AG04450 (cell line): ENCODE measurements around the gene MIEN1. TPM values are rescaled to one million over a fixed set of nuclear protein-coding genes. Genes with fewer than 3 reads are reported as not detected.

ENCODE experiments used
- CTCF ChIA-PET: fragments of 300-600, 350-600 bp; formaldehyde crosslinking; extraction: SDS; loops from one replicate; lab custom pipeline; 2022; ENCODE audit warnings: antibody characterized with exemption, inconsistent platforms; lab: Charles Lee
- POLR2A ChIA-PET: fragments of 350-600 bp; formaldehyde crosslinking; extraction: SDS; loops from one replicate; lab custom pipeline; 2021; ENCODE audit warnings: antibody characterized with exemption, inconsistent platforms; lab: Yijun Ruan, JAX
- DNase-seq: peaks from one replicate; pipeline ENCODE4 v3.0.0-alpha.2; 2011; ENCODE audit warnings: low read depth, low spot score
- H3K27ac ChIP-seq: one replicate; pipeline ENCODE4 v1.5.1; 2012; ENCODE audit warnings: low read depth, low read length, control low read depth
- H3K27me3 ChIP-seq: one replicate; pipeline ENCODE4 v1.6.0; 2012; ENCODE audit warnings: low read length; ENCODE audit not compliant: control insufficient read depth, insufficient read depth
- H3K4me3 ChIP-seq: 2 replicates; pipeline ENCODE4 v1.5.1; 2011; ENCODE audit warnings: mild to moderate bottlenecking, low read depth, low read length, control low read depth
- H3K9me3 ChIP-seq: 2 replicates; pipeline ENCODE4 v1.5.1; 2012; ENCODE audit warnings: low read length; ENCODE audit not compliant: control insufficient read depth, insufficient read depth
- polyA plus RNA-seq: library from polyadenylated mRNA; depleted of rRNA; stranded (reverse); fragments of >200 nt; gene quantifications from 2 replicates; pipeline ENCODE4 v1.2.3, GENCODE V29; 2011
- TF ChIP-seq, protein P1 (sequence below): IDR thresholded peaks from 2 replicates; pipeline ENCODE4 v1.5.1; 2011; ENCODE audit warnings: low read depth, low read length, control low read depth, inconsistent platforms

Gene MIEN1
- polyA plus RNA-seq, 1 experiment, result 31.9 TPM

DNA sequence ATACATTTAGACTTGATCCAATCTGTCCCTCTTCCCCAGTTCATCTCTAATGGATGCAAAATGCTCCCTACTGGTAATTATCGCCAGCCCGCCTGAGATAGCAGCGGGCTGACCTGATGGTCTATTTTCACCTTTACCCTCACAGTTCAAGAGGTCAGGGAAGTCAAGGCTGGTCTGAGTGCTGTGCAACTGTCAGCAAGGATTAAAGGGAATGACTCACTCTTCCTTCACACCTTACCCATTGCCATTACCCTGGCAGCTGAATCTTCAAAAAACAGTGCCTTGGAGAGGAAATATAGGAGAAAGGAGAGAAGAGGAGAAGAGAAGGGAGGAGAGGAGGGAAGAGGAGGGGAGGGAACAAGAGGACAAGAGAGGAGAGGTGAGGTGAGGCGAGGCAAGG lies 43.7 kb upstream of the MIEN1 start:
- Histone ChIP-seq H3K9me3 (no peaks in the 10 kb centered on the region), H3K27ac (no peak overlapping the region), H3K27me3 (peaks cover 51% of the 10 kb centered on the region), H3K4me3 (no peak overlapping the region)
- POLR2A ChIA-PET, result no interaction called here
- no peak for DNase-seq
- TF ChIP-seq, protein P1, sequence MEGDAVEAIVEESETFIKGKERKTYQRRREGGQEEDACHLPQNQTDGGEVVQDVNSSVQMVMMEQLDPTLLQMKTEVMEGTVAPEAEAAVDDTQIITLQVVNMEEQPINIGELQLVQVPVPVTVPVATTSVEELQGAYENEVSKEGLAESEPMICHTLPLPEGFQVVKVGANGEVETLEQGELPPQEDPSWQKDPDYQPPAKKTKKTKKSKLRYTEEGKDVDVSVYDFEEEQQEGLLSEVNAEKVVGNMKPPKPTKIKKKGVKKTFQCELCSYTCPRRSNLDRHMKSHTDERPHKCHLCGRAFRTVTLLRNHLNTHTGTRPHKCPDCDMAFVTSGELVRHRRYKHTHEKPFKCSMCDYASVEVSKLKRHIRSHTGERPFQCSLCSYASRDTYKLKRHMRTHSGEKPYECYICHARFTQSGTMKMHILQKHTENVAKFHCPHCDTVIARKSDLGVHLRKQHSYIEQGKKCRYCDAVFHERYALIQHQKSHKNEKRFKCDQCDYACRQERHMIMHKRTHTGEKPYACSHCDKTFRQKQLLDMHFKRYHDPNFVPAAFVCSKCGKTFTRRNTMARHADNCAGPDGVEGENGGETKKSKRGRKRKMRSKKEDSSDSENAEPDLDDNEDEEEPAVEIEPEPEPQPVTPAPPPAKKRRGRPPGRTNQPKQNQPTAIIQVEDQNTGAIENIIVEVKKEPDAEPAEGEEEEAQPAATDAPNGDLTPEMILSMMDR, result no peak
- CTCF ChIA-PET, result no interaction called here

GRCh38 chr17:39772987-39773934 lies 42.9 kb upstream of the MIEN1 start:
- Histone ChIP-seq H3K4me3 (no peak overlapping the region), H3K27ac (no peak overlapping the region), H3K27me3 (peaks cover 49% of the 10 kb centered on the region), H3K9me3 (no peaks in the 10 kb centered on the region)
- TF ChIP-seq, protein P1, result no peak
- DNase-seq, result no peak
- POLR2A ChIA-PET, result no interaction called here
- CTCF ChIA-PET, result no interaction called here

- CTCF ChIA-PET, result no interaction called here
- no peak overlapping the region for H3K4me3 ChIP-seq
- H3K27me3 ChIP-seq, result peaks cover 44% of the 10 kb centered on the region
- DNase-seq, result no peak
- no peak overlapping the region for H3K27ac ChIP-seq
- H3K9me3 ChIP-seq, result no peaks in the 10 kb centered on the region
- POLR2A ChIA-PET, result no interaction called here
- TF ChIP-seq, protein P1, result no peak
Measured at GRCh38 chr17:39772415-39772814, 42.1 kb upstream of the MIEN1 start.

DNA sequence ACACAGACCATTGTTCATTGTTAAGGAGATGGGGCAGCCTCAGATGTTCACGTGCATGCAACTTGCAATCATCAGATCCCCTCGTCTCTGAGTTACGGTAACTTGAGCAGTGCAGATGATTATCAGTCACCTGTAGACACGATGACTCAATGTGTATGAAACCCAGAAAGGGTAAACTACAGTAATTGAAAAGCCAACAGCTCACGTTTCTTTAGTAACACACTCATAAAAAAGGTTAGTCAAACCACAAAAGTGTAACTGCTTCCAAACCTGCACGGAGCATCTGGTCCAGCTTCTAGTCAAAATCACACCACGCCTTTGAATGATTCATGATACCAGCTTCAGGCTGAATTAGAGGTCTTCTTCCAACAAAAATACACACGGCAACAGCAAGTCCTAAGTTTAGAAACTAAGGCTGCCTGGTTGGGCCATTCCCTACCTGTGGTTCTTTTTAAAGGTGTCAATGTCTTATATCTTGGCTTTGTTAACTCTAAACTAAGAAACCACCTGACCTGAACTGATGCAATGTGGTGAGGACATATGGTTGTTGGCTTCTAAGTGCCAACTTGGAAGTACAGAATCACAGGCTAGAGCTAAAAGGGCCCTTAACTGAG lies 39.7 kb upstream of the MIEN1 start:
- ChIA-PET CTCF (no interaction called here), POLR2A (no interaction called here)
- peak; percentile 16 for DNase-seq
- no peak overlapping the region for H3K27ac ChIP-seq
- no peak overlapping the region for H3K4me3 ChIP-seq
- TF ChIP-seq, protein P1, result no peak
- peaks cover 6% of the 10 kb centered on the region for H3K9me3 ChIP-seq
- H3K27me3 ChIP-seq, result peaks cover 41% of the 10 kb centered on the region

GRCh38 chr17:39767147-39767546 lies 36.8 kb upstream of the MIEN1 start:
- CTCF ChIA-PET, result no interaction called here
- TF ChIP-seq, protein P1, result no peak
- no peak overlapping the region for H3K4me3 ChIP-seq
- H3K9me3 ChIP-seq, result peaks cover 6% of the 10 kb centered on the region
- H3K27me3 ChIP-seq, result peaks cover 19% of the 10 kb centered on the region
- POLR2A ChIA-PET, result no interaction called here
- H3K27ac ChIP-seq, result no peak overlapping the region
- no peak for DNase-seq
